Measurements from ENCODE around the gene P2RX7.

The P2RX7 gene

DNA sequence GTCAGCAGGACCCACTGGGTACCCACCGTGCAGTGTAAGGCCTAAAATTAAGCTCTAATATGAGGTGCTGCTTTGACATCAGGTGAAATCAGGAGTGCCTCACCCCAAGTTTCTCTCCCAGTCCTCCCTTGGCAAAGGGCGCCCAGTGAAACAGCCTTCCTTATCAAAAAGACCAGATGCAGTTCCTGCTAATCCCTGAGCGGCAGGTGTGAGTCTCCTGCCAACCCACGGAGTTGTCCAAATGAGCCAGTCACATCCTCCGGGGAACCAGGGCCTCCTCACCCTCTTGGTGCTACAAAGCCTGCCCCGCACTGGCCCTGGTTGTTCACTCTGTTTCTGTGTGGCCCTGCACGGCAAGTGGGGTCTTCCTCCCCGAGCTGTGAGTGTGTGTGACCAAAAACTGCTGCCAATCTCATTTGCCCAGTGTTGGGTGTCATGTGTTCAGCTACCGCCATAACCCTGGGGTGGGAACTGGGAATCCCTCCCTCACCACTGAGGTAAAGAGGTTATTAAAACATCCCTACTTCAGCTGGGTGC is 57.0 kb downstream of the P2RX7 start:
- Histone ChIP-seq H3K9ac (no peak overlapping the region), H2AFZ (ENCODE audit: low read depth) (no peak overlapping the region), H3K27ac (no peak overlapping the region), H3K27me3 (ENCODE audit: insufficient read depth, low read depth) (no peaks in the 10 kb centered on the region), H3K79me2 (ENCODE audit: insufficient read depth, low read depth) (no peaks in the 10 kb centered on the region), H3K4me2 (no peak overlapping the region), H4K20me1 (ENCODE audit: insufficient read depth) (no peaks in the 10 kb centered on the region), H3K4me1 (ENCODE audit: low read depth, poor library complexity, severe bottlenecking) (no peaks in the 10 kb centered on the region), H3K4me3 (IDR thresholded peaks at IDR 0.05; ENCODE audit: insufficient read depth, low read depth, low read length) (no peak overlapping the region), H3K36me3 (ENCODE audit: insufficient read depth) (no peaks in the 10 kb centered on the region)
- no peak for TF ChIP-seq CTCF (conservative IDR thresholded peaks at IDR 0.05; ENCODE audit: low read depth, low read length)

GRCh38 chr12:121190523-121191031 is 57.9 kb downstream of the P2RX7 start:
- no peak overlapping the region for H2AFZ ChIP-seq (ENCODE audit: low read depth)
- no peak for TF ChIP-seq CTCF (conservative IDR thresholded peaks at IDR 0.05; ENCODE audit: low read depth, low read length)
- H3K79me2 ChIP-seq (ENCODE audit: insufficient read depth, low read depth) = no peaks in the 10 kb centered on the region
- H3K27ac ChIP-seq = no peak overlapping the region
- H3K4me2 ChIP-seq = no peak overlapping the region
- no peaks in the 10 kb centered on the region for H3K27me3 ChIP-seq (ENCODE audit: insufficient read depth, low read depth)
- no peak overlapping the region for H3K9ac ChIP-seq
- no peaks in the 10 kb centered on the region for H4K20me1 ChIP-seq (ENCODE audit: insufficient read depth)
- H3K36me3 ChIP-seq (ENCODE audit: insufficient read depth) = no peaks in the 10 kb centered on the region
- no peak overlapping the region for H3K4me3 ChIP-seq (IDR thresholded peaks at IDR 0.05; ENCODE audit: insufficient read depth, low read depth, low read length)
- no peaks in the 10 kb centered on the region for H3K4me1 ChIP-seq (ENCODE audit: low read depth, poor library complexity, severe bottlenecking)

- no peak overlapping the region for H3K4me3 ChIP-seq (IDR thresholded peaks at IDR 0.05; ENCODE audit: insufficient read depth, low read depth, low read length)
- no peak overlapping the region for H3K9ac ChIP-seq
- no peak overlapping the region for H3K4me2 ChIP-seq
- no peak overlapping the region for H3K27ac ChIP-seq
- H2AFZ ChIP-seq (ENCODE audit: low read depth) = no peak overlapping the region
- no peaks in the 10 kb centered on the region for H3K79me2 ChIP-seq (ENCODE audit: insufficient read depth, low read depth)
- H3K27me3 ChIP-seq (ENCODE audit: insufficient read depth, low read depth) = no peaks in the 10 kb centered on the region
- no peak for TF ChIP-seq CTCF (conservative IDR thresholded peaks at IDR 0.05; ENCODE audit: low read depth, low read length)
- H4K20me1 ChIP-seq (ENCODE audit: insufficient read depth) = no peaks in the 10 kb centered on the region
- no peaks in the 10 kb centered on the region for H3K36me3 ChIP-seq (ENCODE audit: insufficient read depth)
- H3K4me1 ChIP-seq (ENCODE audit: low read depth, poor library complexity, severe bottlenecking) = no peaks in the 10 kb centered on the region
Measured at GRCh38 chr12:121191151-121191550, 58.5 kb downstream of the P2RX7 start.

GRCh38 chr12:121196902-121197301 is 64.2 kb downstream of the P2RX7 start:
- H3K79me2 ChIP-seq (ENCODE audit: insufficient read depth, low read depth) = no peaks in the 10 kb centered on the region
- no peaks in the 10 kb centered on the region for H3K27me3 ChIP-seq (ENCODE audit: insufficient read depth, low read depth)
- H3K9ac ChIP-seq = no peak overlapping the region
- no peak for TF ChIP-seq CTCF (conservative IDR thresholded peaks at IDR 0.05; ENCODE audit: low read depth, low read length)
- no peak overlapping the region for H2AFZ ChIP-seq (ENCODE audit: low read depth)
- no peak overlapping the region for H3K4me3 ChIP-seq (IDR thresholded peaks at IDR 0.05; ENCODE audit: insufficient read depth, low read depth, low read length)
- H3K27ac ChIP-seq = no peak overlapping the region
- H3K36me3 ChIP-seq (ENCODE audit: insufficient read depth) = no peaks in the 10 kb centered on the region
- no peaks in the 10 kb centered on the region for H4K20me1 ChIP-seq (ENCODE audit: insufficient read depth)
- no peaks in the 10 kb centered on the region for H3K4me1 ChIP-seq (ENCODE audit: low read depth, poor library complexity, severe bottlenecking)
- no peak overlapping the region for H3K4me2 ChIP-seq
